Endothelial cell of umbilical vein (primary cell): ENCODE measurements around the gene KDM4B. TPM values are rescaled to one million over a fixed set of nuclear protein-coding genes. Genes with fewer than 3 reads are reported as not detected.
"Not testable (repeated sequence)": the region's sequence is repeated elsewhere in the genome, so short reads cannot be mapped to it uniquely, and the experiment has no call there.

Experiments
- BruUV-seq: library from RNA; stranded (reverse); fragments of 400-500 nt; replicated peaks from 2 replicates; lab custom pipeline; 2021; lab: Mats Ljungman, UMichigan
- CTCF ChIA-PET: fragments of 300-600, 350-600 bp; sonication (Branson Sonifier 250); formaldehyde crosslinking; loops from one replicate; lab custom pipeline; 2021; ENCODE audit warnings: antibody characterized with exemption, inconsistent platforms; lab: Charles Lee
- POLR2A ChIA-PET: fragments of 300-600, 350-600 bp; sonication (Branson Sonifier 250); formaldehyde crosslinking; loops from one replicate; lab custom pipeline; 2021; ENCODE audit warnings: antibody characterized with exemption, inconsistent platforms; lab: Charles Lee
- DNase-seq: peaks from one replicate; pipeline ENCODE4 v3.0.0-alpha.2; 2011; ENCODE audit warnings: low read depth, low spot score
- FAIRE-seq: peaks from 2 replicates; lab custom pipeline; 2011; peaks lifted over from hg19 to GRCh38; lab: Jason Lieb, UNC
- H2AFZ ChIP-seq: 2 replicates; pipeline ENCODE4 v1.6.0; 2012; ENCODE audit warnings: low read depth, low read length, control low read depth, inconsistent platforms
- H3K27ac ChIP-seq: 2 replicates; pipeline ENCODE4 v1.5.1; 2011; ENCODE audit warnings: low read depth, mild to moderate bottlenecking, control low read depth, low read length, moderate library complexity; ENCODE audit not compliant: insufficient read depth
- H3K27me3 ChIP-seq, 2 experiments: 2 replicates each; pipeline versions ENCODE4 v1.6.0 to v1.6.1; 2011; ENCODE audit warnings: low read length in 2 of 2, mixed read lengths in 1 of 2; ENCODE audit not compliant: control insufficient read depth in 2 of 2, insufficient read depth in 2 of 2
- H3K36me3 ChIP-seq, 2 experiments: 2 replicates in 1 of 2; 3 replicates in 1 of 2; pipeline ENCODE4 v1.5.1; 2011; ENCODE audit warnings: low read length in 2 of 2, mild to moderate bottlenecking in 1 of 2, moderate library complexity in 1 of 2; ENCODE audit not compliant: control insufficient read depth in 2 of 2, insufficient read depth in 2 of 2; ENCODE audit errors: extremely low read depth in 1 of 2
- H3K4me1 ChIP-seq: 3 replicates; pipeline ENCODE4 v1.5.1; 2011; ENCODE audit warnings: mild to moderate bottlenecking, low read length; ENCODE audit not compliant: control insufficient read depth, insufficient read depth; ENCODE audit errors: extremely low read depth
- H3K4me2 ChIP-seq: 2 replicates; pipeline ENCODE4 v1.6.1; 2011; ENCODE audit warnings: low read length, control low read depth, mixed read lengths; ENCODE audit not compliant: insufficient read depth
- H3K4me3 ChIP-seq, 3 experiments: fragments of 200-600 bp in 1 of 3; sonication (generic), shearing (Covaris generic) in 1 of 3; replicated peaks in 1 of 3; 2 replicates each; pipeline ENCODE4 v1.5.1; 2011 to 2016; ENCODE audit warnings: control low read depth in 3 of 3, low read length in 3 of 3, mild to moderate bottlenecking in 2 of 3, inconsistent platforms in 1 of 3, low read depth in 1 of 3, moderate library complexity in 1 of 3; ENCODE audit not compliant: insufficient read depth in 1 of 3
- H3K79me2 ChIP-seq: 2 replicates; pipeline ENCODE4 v1.6.0; 2012; ENCODE audit warnings: low read length, inconsistent platforms; ENCODE audit not compliant: control insufficient read depth, insufficient read depth
- H3K9ac ChIP-seq: replicated peaks from 2 replicates; pipeline ENCODE3; 2011; ENCODE audit warnings: low read length, control low read depth; ENCODE audit not compliant: insufficient read depth; ENCODE audit errors: extremely low read depth
- H3K9me1 ChIP-seq: replicated peaks from 3 replicates; pipeline ENCODE4 v1.6.0; 2011; ENCODE audit warnings: mild to moderate bottlenecking, low read length; ENCODE audit not compliant: control insufficient read depth, insufficient read depth; ENCODE audit errors: extremely low read depth
- H3K9me3 ChIP-seq: replicated peaks from 2 replicates; pipeline ENCODE4 v1.5.1; 2012; ENCODE audit warnings: low read length, inconsistent platforms; ENCODE audit not compliant: control insufficient read depth, insufficient read depth
- H4K20me1 ChIP-seq: replicated peaks from 2 replicates; pipeline ENCODE3; 2011; ENCODE audit warnings: mild to moderate bottlenecking, low read length; ENCODE audit not compliant: control insufficient read depth, insufficient read depth; ENCODE audit errors: extremely low read depth
- CTCF ChIP-seq, 2 donors: IDR thresholded peaks; 1 replicate in 1 of 2; 2 replicates in 1 of 2; pipeline ENCODE4 v1.5.1; 2011; ENCODE audit warnings: low read length in 2 of 2, mild to moderate bottlenecking in 2 of 2, moderate library complexity in 2 of 2, control low read depth in 1 of 2, inconsistent platforms in 1 of 2, low read depth in 1 of 2; ENCODE audit not compliant: insufficient read depth in 1 of 2; ENCODE audit errors: extremely low read depth in 1 of 2
- EZH2 ChIP-seq: IDR thresholded peaks from 2 replicates; pipeline ENCODE4 v1.6.1; 2012; ENCODE audit warnings: borderline replicate concordance, low read depth, mild to moderate bottlenecking, moderate library complexity, low read length, inconsistent platforms; ENCODE audit not compliant: severe bottlenecking
- FOS ChIP-seq: IDR thresholded peaks from 2 replicates; pipeline ENCODE4 v1.6.1; 2011; ENCODE audit warnings: mild to moderate bottlenecking, low read length, moderate library complexity, borderline replicate concordance; ENCODE audit not compliant: insufficient read depth
- GATA2 ChIP-seq: IDR thresholded peaks from 2 replicates; pipeline ENCODE4 v1.7.0; 2011; ENCODE audit warnings: low read depth, mild to moderate bottlenecking, moderate library complexity, mixed read lengths, low read length; ENCODE audit not compliant: insufficient read length, insufficient read depth
- JUN ChIP-seq: IDR thresholded peaks from 2 replicates; pipeline ENCODE4 v1.6.1; 2011; ENCODE audit warnings: borderline replicate concordance, low read depth; ENCODE audit not compliant: insufficient read length, insufficient read depth
- MYC ChIP-seq: IDR thresholded peaks from one replicate; pipeline ENCODE4 v1.6.1; 2011; ENCODE audit warnings: mild to moderate bottlenecking, low read depth, low read length
- POLR2A ChIP-seq: IDR thresholded peaks from 2 replicates; pipeline ENCODE4 v1.6.1; 2012; ENCODE audit warnings: low read depth, mild to moderate bottlenecking, control low read depth, low read length
- POLR2AphosphoS5 ChIP-seq: IDR thresholded peaks from 2 replicates; pipeline ENCODE4 v1.6.1; 2012; ENCODE audit warnings: low read depth, mild to moderate bottlenecking, control low read depth, low read length, moderate library complexity; ENCODE audit not compliant: insufficient read depth
- dilution Hi-C: fragments of 300-500 bp; cut with MboI; formaldehyde crosslinking; loops from one replicate; pipeline ENCODE4 v1.15.0; 2019; ENCODE audit warnings: low sequenced_read_pairs; ENCODE audit not compliant: extremely low pct_ligation_motif_present
- intact Hi-C: fragments of 100-400 bp; cut with micrococcal nuclease; formaldehyde crosslinking; loops from one replicate; pipeline ENCODE4 v1.10.0; 2022
- polyA plus RNA-seq, 4 experiments: library from polyadenylated mRNA; depleted of rRNA in 3 of 4; stranded (reverse) in 3 of 4; unstranded in 1 of 4; fragments of >200 nt; gene quantifications; 2 replicates each; pipeline versions ENCODE4 v1.2.1 to v1.2.3, GENCODE V29; 2011 to 2012; ENCODE audit warnings: missing spikeins in 1 of 4
- total RNA-seq: library from RNA; stranded (reverse); gene quantifications from 2 replicates; pipeline ENCODE4 v1.2.3, GENCODE V29; 2021
- TF ChIP-seq, protein P1 (sequence below): IDR thresholded peaks from 2 replicates; pipeline ENCODE4 v1.6.1; 2011; ENCODE audit not compliant: insufficient read depth, insufficient read length

Gene KDM4B
- total and polyA plus RNA-seq, 2 donors (not counting 3 experiments of a cell fraction or from before 2014, with no cell fraction given): 12.4 to 37.2 TPM

GRCh38 chr19:5195587-5195986, 226.7 kb downstream of the KDM4B start:
- H3K27me3 ChIP-seq, DNase-seq, H3K27ac ChIP-seq, H2AFZ ChIP-seq, H3K9me1 ChIP-seq, H3K36me3 ChIP-seq, H3K79me2 ChIP-seq, FAIRE-seq, H3K4me2 ChIP-seq, intact Hi-C loops, BruUV-seq, POLR2A ChIA-PET, H3K4me3 ChIP-seq, CTCF ChIA-PET, H4K20me1 ChIP-seq, dilution Hi-C loops, H3K9me3 ChIP-seq, H3K9ac ChIP-seq, H3K4me1 ChIP-seq: not testable (repeated sequence)

GRCh38 chr19:5196832-5197231, 227.9 kb downstream of the KDM4B start:
- Histone ChIP-seq H3K27me3 (no peaks in the 10 kb centered on the region), H2AFZ (no peak overlapping the region), H3K9me1 (no peaks in the 10 kb centered on the region), H3K4me1 (no peaks in the 10 kb centered on the region), H3K4me2 (no peak overlapping the region), H3K4me3 (no peak overlapping the region), H4K20me1 (no peaks in the 10 kb centered on the region), H3K27ac (no peak overlapping the region), H3K9me3 (no peaks in the 10 kb centered on the region), H3K9ac (no peak overlapping the region), H3K79me2 (no peaks in the 10 kb centered on the region), H3K36me3 (no peaks in the 10 kb centered on the region)
- dilution Hi-C loops: no loop called here
- no TSS peak for BruUV-seq
- TF ChIP-seq MYC (no peak), CTCF (IDR thresholded peaks at IDR 0.05; ENCODE audit: extremely low read depth in 1 of 2, insufficient read depth in 1 of 2, low read depth in 1 of 2, low read length in 2 of 2) (no peak), POLR2A (no peak), JUN (no peak), GATA2 (no peak), POLR2AphosphoS5 (no peak), FOS (no peak), EZH2 (no peak)
- TF ChIP-seq, protein P1, sequence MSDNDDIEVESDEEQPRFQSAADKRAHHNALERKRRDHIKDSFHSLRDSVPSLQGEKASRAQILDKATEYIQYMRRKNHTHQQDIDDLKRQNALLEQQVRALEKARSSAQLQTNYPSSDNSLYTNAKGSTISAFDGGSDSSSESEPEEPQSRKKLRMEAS: no peak
- DNase-seq (no peak), FAIRE-seq (no peak)
- intact Hi-C loops: no loop called here
- ChIA-PET CTCF (no interaction called here), POLR2A (no interaction called here)
